H1 (cell line): ENCODE results near the gene LY86. TPM values are rescaled to one million over a fixed set of nuclear protein-coding genes. Genes with fewer than 3 reads are reported as not detected.
"Not testable (repeated sequence)": the region's sequence is repeated elsewhere in the genome, so short reads cannot be mapped to it uniquely, and the experiment has no call there.

Experiments used
- CTCF ChIA-PET: fragments of 300-600 bp; sonication (Branson Sonifier 250); formaldehyde crosslinking; loops from one replicate; lab custom pipeline; 2021; ENCODE audit not compliant: partially characterized antibody; lab: Charles Lee
- POLR2A ChIA-PET: fragments of 300-600 bp; sonication (Branson Sonifier 250); formaldehyde crosslinking; loops from one replicate; lab custom pipeline; 2021; ENCODE audit warnings: inconsistent platforms; ENCODE audit not compliant: partially characterized antibody; lab: Charles Lee
- DNase-seq, 2 experiments: peaks; one replicate each; pipeline versions ENCODE4 v3.0.0 to v3.0.0-alpha.2; 2010 to 2022; ENCODE audit warnings: low spot score in 2 of 2, low read depth in 1 of 2, mixed read lengths in 1 of 2
- FAIRE-seq: peaks from 2 replicates; lab custom pipeline; 2011; peaks lifted over from hg19 to GRCh38; lab: Jason Lieb, UNC
- H2AFZ ChIP-seq: 2 replicates; pipeline ENCODE4 v1.8.1; 2012; ENCODE audit warnings: low read length, inconsistent platforms
- H2AK5ac ChIP-seq: 2 replicates; pipeline ENCODE4 v1.6.1; 2013; ENCODE audit warnings: low read depth, low read length
- H2BK120ac ChIP-seq: replicated peaks from 2 replicates; pipeline ENCODE3; 2013; ENCODE audit warnings: low read depth, low read length, inconsistent platforms
- H2BK12ac ChIP-seq: 2 replicates; pipeline ENCODE4 v1.6.1; 2013; ENCODE audit warnings: low read depth, low read length
- H2BK15ac ChIP-seq: 2 replicates; pipeline ENCODE4 v1.6.1; 2013; ENCODE audit warnings: low read length
- H2BK20ac ChIP-seq: 2 replicates; pipeline ENCODE4 v1.6.1; 2013; ENCODE audit warnings: low read length
- H2BK5ac ChIP-seq: 2 replicates; pipeline ENCODE4 v1.6.1; 2013; ENCODE audit warnings: low read depth, low read length
- H3K14ac ChIP-seq: 2 replicates; pipeline ENCODE4 v1.6.1; 2013; ENCODE audit warnings: inconsistent platforms; ENCODE audit not compliant: insufficient read length
- H3K18ac ChIP-seq: 2 replicates; pipeline ENCODE4 v1.6.1; 2013; ENCODE audit warnings: low read length; ENCODE audit errors: extremely low read depth
- H3K23ac ChIP-seq: 2 replicates; pipeline ENCODE4 v1.6.1; 2013; ENCODE audit warnings: inconsistent platforms; ENCODE audit not compliant: insufficient read length
- H3K23me2 ChIP-seq: 2 replicates; pipeline ENCODE4 v1.6.1; 2013; ENCODE audit warnings: low read depth, low read length
- H3K27ac ChIP-seq: 2 replicates; pipeline ENCODE4 v1.6.1; 2011; ENCODE audit warnings: low read depth, low read length, inconsistent platforms
- H3K27me3 ChIP-seq, 4 experiments: replicated peaks in 1 of 4; 1 replicate in 1 of 4; 2 replicates in 3 of 4; pipeline versions ENCODE4 v1.6.1 to v1.8.1; 2011 to 2013; ENCODE audit warnings: low read length in 3 of 4, mild to moderate bottlenecking in 3 of 4, inconsistent platforms in 2 of 4, mixed read lengths in 2 of 4, moderate library complexity in 1 of 4; ENCODE audit not compliant: control insufficient read depth in 3 of 4, insufficient read depth in 3 of 4; ENCODE audit errors: extremely low read depth in 1 of 4
- H3K36me3 ChIP-seq, 4 experiments: 2 replicates each; pipeline versions ENCODE4 v1.6.1 to v1.8.1; 2011 to 2013; ENCODE audit warnings: mild to moderate bottlenecking in 4 of 4, low read length in 3 of 4, moderate library complexity in 2 of 4, control low read depth in 1 of 4, inconsistent platforms in 1 of 4; ENCODE audit not compliant: insufficient read depth in 4 of 4, control insufficient read depth in 2 of 4
- H3K4ac ChIP-seq: replicated peaks from 2 replicates; pipeline ENCODE3; 2013; ENCODE audit warnings: low read length, low read depth, mixed read lengths, inconsistent platforms; ENCODE audit not compliant: insufficient read length
- H3K4me1 ChIP-seq, 4 experiments: replicated peaks in 1 of 4; 1 replicate in 1 of 4; 2 replicates in 3 of 4; pipeline versions ENCODE4 v1.6.1 to v1.8.1; 2011 to 2013; ENCODE audit warnings: low read length in 3 of 4, inconsistent platforms in 2 of 4, mixed read lengths in 1 of 4; ENCODE audit not compliant: insufficient read depth in 4 of 4, control insufficient read depth in 3 of 4
- H3K4me2 ChIP-seq, 2 experiments: 2 replicates each; pipeline versions ENCODE4 v1.6.1 to v1.8.1; 2011 to 2013; ENCODE audit warnings: low read depth in 2 of 2, low read length in 2 of 2, control low read depth in 1 of 2, inconsistent platforms in 1 of 2, mild to moderate bottlenecking in 1 of 2; ENCODE audit not compliant: insufficient read depth in 1 of 2
- H3K4me3 ChIP-seq, 4 experiments: fragments of 200-600, 300-600 bp in 1 of 4; sonication (generic), shearing (Covaris generic), sonication (Bioruptor Twin) in 1 of 4; 2 replicates each; pipeline versions ENCODE4 v1.5.1 to v1.8.1; 2011 to 2016; ENCODE audit warnings: low read length in 4 of 4, low read depth in 3 of 4, control low read depth in 2 of 4, inconsistent platforms in 2 of 4, mild to moderate bottlenecking in 2 of 4, mixed read lengths in 1 of 4, moderate library complexity in 1 of 4; ENCODE audit not compliant: insufficient read depth in 2 of 4; ENCODE audit errors: extremely low read depth in 1 of 4
- H3K56ac ChIP-seq: replicated peaks from 2 replicates; pipeline ENCODE3; 2013; ENCODE audit warnings: low read depth, mild to moderate bottlenecking, mixed read lengths, low read length, inconsistent platforms; ENCODE audit not compliant: insufficient read length
- H3K79me1 ChIP-seq: 2 replicates; pipeline ENCODE4 v1.6.1; 2013; ENCODE audit warnings: low read depth, low read length, control low read depth
- H3K79me2 ChIP-seq, 2 experiments: 2 replicates each; pipeline versions ENCODE4 v1.6.1 to v1.8.1; 2012 to 2013; ENCODE audit warnings: low read length in 2 of 2, mild to moderate bottlenecking in 2 of 2, inconsistent platforms in 1 of 2; ENCODE audit not compliant: insufficient read depth in 2 of 2, control insufficient read depth in 1 of 2
- H3K9ac ChIP-seq, 4 experiments: replicated peaks in 1 of 4; 1 replicate in 1 of 4; 2 replicates in 3 of 4; pipeline versions ENCODE4 v1.6.1 to v1.8.1; 2011 to 2013; ENCODE audit warnings: low read depth in 3 of 4, low read length in 3 of 4, control low read depth in 2 of 4, mild to moderate bottlenecking in 2 of 4, moderate library complexity in 2 of 4, inconsistent platforms in 1 of 4; ENCODE audit errors: extremely low read depth in 1 of 4
- H3K9me3 ChIP-seq, 2 experiments: 2 replicates each; pipeline versions ENCODE4 v1.6.1 to v1.8.1; 2012 to 2013; ENCODE audit warnings: mild to moderate bottlenecking in 2 of 2, moderate library complexity in 2 of 2, control low read depth in 1 of 2, inconsistent platforms in 1 of 2, low read depth in 1 of 2, low read length in 1 of 2, mixed read lengths in 1 of 2; ENCODE audit not compliant: insufficient read depth in 2 of 2
- H4K20me1 ChIP-seq, 2 experiments: replicated peaks in 1 of 2; 2 replicates each; pipeline versions ENCODE3 to v1.8.1; 2011 to 2013; ENCODE audit warnings: inconsistent platforms in 2 of 2, low read length in 2 of 2, mild to moderate bottlenecking in 1 of 2; ENCODE audit not compliant: insufficient read depth in 2 of 2, control insufficient read depth in 1 of 2
- H4K5ac ChIP-seq: 2 replicates; pipeline ENCODE4 v1.6.1; 2013; ENCODE audit warnings: low read length, low read depth, mixed read lengths, inconsistent platforms; ENCODE audit not compliant: insufficient read length
- H4K8ac ChIP-seq: 2 replicates; pipeline ENCODE4 v1.8.0; 2013; ENCODE audit warnings: mild to moderate bottlenecking, moderate library complexity, low read length, inconsistent platforms; ENCODE audit not compliant: insufficient read depth; ENCODE audit errors: extremely low read depth
- H4K91ac ChIP-seq: replicated peaks from 2 replicates; pipeline ENCODE3; 2013; ENCODE audit warnings: low read length, mixed read lengths, inconsistent platforms; ENCODE audit not compliant: insufficient read length
- CHD2 ChIP-seq: IDR thresholded peaks from 2 replicates; pipeline ENCODE4 v1.6.1; 2012; ENCODE audit warnings: low read length, improper control_type of control experiment
- CTCF ChIP-seq, 3 experiments: IDR thresholded peaks; 1 replicate in 2 of 3; 2 replicates in 1 of 3; pipeline versions ENCODE4 v1.5.1 to v1.6.1; 2011; ENCODE audit warnings: low read length in 3 of 3, mild to moderate bottlenecking in 3 of 3, inconsistent platforms in 2 of 3, low read depth in 1 of 3, moderate library complexity in 1 of 3; ENCODE audit not compliant: insufficient read depth in 1 of 3; ENCODE audit errors: control extremely low read depth in 1 of 3
- HDAC2 ChIP-seq, 2 experiments: fragments of 300-600 bp in 1 of 2; sonication (generic) in 1 of 2; IDR thresholded peaks; 2 replicates each; pipeline ENCODE4 v1.6.1; 2011 to 2012; ENCODE audit warnings: low read depth in 2 of 2, low read length in 2 of 2, mild to moderate bottlenecking in 2 of 2, moderate library complexity in 2 of 2, borderline replicate concordance in 1 of 2, inconsistent platforms in 1 of 2
- JUND ChIP-seq: IDR thresholded peaks from 2 replicates; pipeline ENCODE4 v1.6.1; 2011; ENCODE audit warnings: mild to moderate bottlenecking, improper control_type of control experiment, low read length
- KDM1A ChIP-seq: fragments of 200-600, 300-600 bp; sonication (generic); IDR thresholded peaks from 2 replicates; pipeline ENCODE4 v1.7.1; 2016; ENCODE audit warnings: mild to moderate bottlenecking, low read length, borderline replicate concordance
- WGBS, 2 experiments: shearing (Covaris generic) in 1 of 2; methylation state at CpG; one replicate each; pipeline versions ENCODE4 v1.1.6 to v1.1.7; 2013 to 2015; ENCODE audit warnings: low lambda C conversion rate in 2 of 2, mixed read lengths in 2 of 2, inconsistent platforms in 1 of 2, low coverage in 1 of 2, missing lambda C conversion rate in 1 of 2; ENCODE audit not compliant: insufficient replicate concordance in 2 of 2, insufficient coverage in 1 of 2, insufficient read length in 1 of 2; ENCODE audit errors: extremely low coverage in 1 of 2, missing lambda C conversion rate in 1 of 2; 5-methylcytosine and 5-hydroxymethylcytosine counted together
- polyA plus RNA-seq, 7 experiments: library from polyadenylated mRNA; depleted of rRNA in 3 of 7; stranded (reverse) in 5 of 7; unstranded in 2 of 7; fragments of >200 nt in 5 of 7; fragments of 200-250 nt in 2 of 7; gene quantifications; 1 replicate in 5 of 7; 2 replicates in 1 of 7; 4 replicates in 1 of 7; pipeline versions ENCODE4 v1.2.1 to v1.2.3, GENCODE V29; 2011 to 2013; ENCODE audit warnings: missing spikeins in 2 of 7, mixed read lengths in 2 of 7
- total RNA-seq: library from RNA; stranded (reverse); fragmentation: NEBNext Ultra II Directional; extraction: Animal tissue kit (Norgen Biotek cat#: 25700); gene quantifications from 2 replicates; pipeline ENCODE4 v1.2.1, GENCODE V29; 2021

LY86 gene
- total and polyA plus RNA-seq, 2 of the 8 experiments (the other 6 are each of a cell fraction or from before 2014, with no cell fraction given) = not detected

GRCh38 chr6:6612308-6612707 is 23.8 kb downstream of the LY86 start (continued):
- TF ChIP-seq CTCF (IDR thresholded peaks at IDR 0.05; ENCODE audit: control extremely low read depth in 1 of 3, insufficient read depth in 1 of 3, low read depth in 1 of 3, low read length in 3 of 3) = no peak
- no peak for TF ChIP-seq JUND
- no peak for TF ChIP-seq CHD2
- no peak for TF ChIP-seq KDM1A
- TF ChIP-seq HDAC2 (IDR thresholded peaks at IDR 0.05; ENCODE audit: borderline replicate concordance in 1 of 2, low read depth in 2 of 2, low read length in 2 of 2) = no peak

- H2AFZ ChIP-seq, H3K27ac ChIP-seq, H3K4me1 ChIP-seq, H2BK20ac ChIP-seq, H3K14ac ChIP-seq, H2AK5ac ChIP-seq, H3K36me3 ChIP-seq, H3K23me2 ChIP-seq, H3K79me2 ChIP-seq, H4K20me1 ChIP-seq, H4K8ac ChIP-seq, H3K4me3 ChIP-seq, H3K23ac ChIP-seq, H3K27me3 ChIP-seq, DNase-seq, H3K4me2 ChIP-seq, H3K18ac ChIP-seq, FAIRE-seq, H2BK120ac ChIP-seq, H4K5ac ChIP-seq, H4K91ac ChIP-seq, H3K56ac ChIP-seq, H3K79me1 ChIP-seq, H2BK15ac ChIP-seq, H2BK5ac ChIP-seq, H3K9me3 ChIP-seq, POLR2A ChIA-PET, H3K9ac ChIP-seq, H3K4ac ChIP-seq, H2BK12ac ChIP-seq: not testable (repeated sequence)
- CTCF ChIA-PET = interaction anchor here (0.7 to 1.4 kb wide), 5 partner anchors 9 to 57 kb away, joined by 3 read pairs; no protein-coding TSS in a partner anchor
- WGBS, 2 experiments = 95% methylated on average over 19 of the region's 43 CpGs; no CpG with 5 or more reads in 1 of the 2 experiments
Measured at GRCh38 chr6:6613103-6613718, 24.7 kb downstream of the LY86 start.
